D721Med (cell line): ENCODE results near the gene ZNF652.

Experiments
- DNase-seq: peaks from one replicate; pipeline ENCODE4 v3.0.0; 2011; ENCODE audit warnings: low spot score; ENCODE audit not compliant: insufficient read length
- FAIRE-seq: peaks from 2 replicates; lab custom pipeline; 2011; peaks lifted over from hg19 to GRCh38; lab: Jason Lieb, UNC
- TF ChIP-seq, protein P1 (sequence below): IDR thresholded peaks from 2 replicates; pipeline ENCODE4 v1.5.1; 2012; ENCODE audit warnings: mild to moderate bottlenecking, control low read depth; ENCODE audit not compliant: insufficient read depth; ENCODE audit errors: missing control alignments

ZNF652 gene

DNA sequence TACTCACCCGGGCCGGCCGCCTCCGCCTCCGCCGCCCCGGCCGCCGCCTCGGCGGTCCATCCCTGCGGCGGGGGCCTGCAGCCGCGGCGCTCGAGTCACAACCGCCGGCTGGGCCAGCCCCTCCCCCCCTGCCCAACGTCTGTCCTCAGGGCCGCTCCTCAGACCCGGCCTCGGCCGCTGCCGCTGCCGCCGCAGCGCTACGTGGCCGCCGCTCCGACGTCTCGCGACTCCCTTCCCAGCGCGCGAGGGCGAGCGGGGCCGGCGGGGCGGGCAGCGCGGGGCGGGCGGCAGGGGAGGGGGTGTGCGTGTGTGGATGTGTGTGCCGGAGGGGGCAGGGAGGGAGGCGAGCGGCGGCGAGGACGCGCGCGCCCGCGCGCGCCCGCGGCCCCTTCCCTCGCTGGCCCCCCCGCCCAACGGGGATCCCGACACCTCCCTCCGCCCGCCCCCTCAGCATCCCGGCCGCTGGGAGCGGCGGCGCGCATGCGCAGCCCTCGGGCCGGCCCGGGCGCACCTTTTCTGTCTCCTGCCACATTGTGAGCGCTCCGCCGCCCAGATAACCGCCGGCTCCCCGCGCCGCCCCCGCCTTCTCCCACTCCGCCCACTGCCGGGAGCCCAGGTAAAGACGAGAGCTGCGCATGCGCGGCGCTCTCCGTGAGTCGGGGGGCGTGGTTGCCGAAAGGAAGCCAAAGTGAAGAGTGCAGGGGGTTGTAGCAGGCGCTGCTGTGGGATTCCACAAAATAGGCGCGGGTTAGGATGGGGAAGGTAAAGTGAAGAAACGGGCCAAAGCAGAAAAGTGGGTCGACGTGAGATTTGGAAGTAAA, at the start of gene ZNF652:
Gene ZNF652, minus strand, starts transcription at position 349 of the 821 bp plus-strand sequence. CDS start 44,525 bp downstream, outside the sequence.
- FAIRE-seq (no peak), DNase-seq (peak; percentile 93)
- TF ChIP-seq, protein P1, sequence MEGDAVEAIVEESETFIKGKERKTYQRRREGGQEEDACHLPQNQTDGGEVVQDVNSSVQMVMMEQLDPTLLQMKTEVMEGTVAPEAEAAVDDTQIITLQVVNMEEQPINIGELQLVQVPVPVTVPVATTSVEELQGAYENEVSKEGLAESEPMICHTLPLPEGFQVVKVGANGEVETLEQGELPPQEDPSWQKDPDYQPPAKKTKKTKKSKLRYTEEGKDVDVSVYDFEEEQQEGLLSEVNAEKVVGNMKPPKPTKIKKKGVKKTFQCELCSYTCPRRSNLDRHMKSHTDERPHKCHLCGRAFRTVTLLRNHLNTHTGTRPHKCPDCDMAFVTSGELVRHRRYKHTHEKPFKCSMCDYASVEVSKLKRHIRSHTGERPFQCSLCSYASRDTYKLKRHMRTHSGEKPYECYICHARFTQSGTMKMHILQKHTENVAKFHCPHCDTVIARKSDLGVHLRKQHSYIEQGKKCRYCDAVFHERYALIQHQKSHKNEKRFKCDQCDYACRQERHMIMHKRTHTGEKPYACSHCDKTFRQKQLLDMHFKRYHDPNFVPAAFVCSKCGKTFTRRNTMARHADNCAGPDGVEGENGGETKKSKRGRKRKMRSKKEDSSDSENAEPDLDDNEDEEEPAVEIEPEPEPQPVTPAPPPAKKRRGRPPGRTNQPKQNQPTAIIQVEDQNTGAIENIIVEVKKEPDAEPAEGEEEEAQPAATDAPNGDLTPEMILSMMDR = no peak

DNA sequence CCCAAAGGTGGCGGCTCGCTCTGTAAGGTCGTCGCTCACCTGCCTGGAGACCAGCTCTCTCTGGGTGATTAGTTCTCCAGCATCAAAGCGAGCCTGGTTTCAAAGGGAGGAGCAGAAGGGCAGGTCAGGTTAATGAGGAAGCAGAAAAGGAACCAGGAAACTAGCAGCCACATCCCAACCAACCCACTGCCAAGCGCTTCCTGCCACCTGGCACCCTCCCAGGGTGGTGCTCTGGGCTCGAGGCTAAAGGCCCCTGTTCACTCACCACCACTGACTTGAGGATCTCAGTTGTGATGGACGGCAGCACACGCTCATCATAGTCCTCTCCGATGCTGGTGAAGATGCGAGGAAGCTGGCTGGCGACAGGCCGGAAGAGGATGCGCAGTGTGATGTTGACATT, 47.0 kb upstream of the ZNF652 start:
- TF ChIP-seq, protein P1 = no peak
- FAIRE-seq (no peak), DNase-seq (no peak)

DNA sequence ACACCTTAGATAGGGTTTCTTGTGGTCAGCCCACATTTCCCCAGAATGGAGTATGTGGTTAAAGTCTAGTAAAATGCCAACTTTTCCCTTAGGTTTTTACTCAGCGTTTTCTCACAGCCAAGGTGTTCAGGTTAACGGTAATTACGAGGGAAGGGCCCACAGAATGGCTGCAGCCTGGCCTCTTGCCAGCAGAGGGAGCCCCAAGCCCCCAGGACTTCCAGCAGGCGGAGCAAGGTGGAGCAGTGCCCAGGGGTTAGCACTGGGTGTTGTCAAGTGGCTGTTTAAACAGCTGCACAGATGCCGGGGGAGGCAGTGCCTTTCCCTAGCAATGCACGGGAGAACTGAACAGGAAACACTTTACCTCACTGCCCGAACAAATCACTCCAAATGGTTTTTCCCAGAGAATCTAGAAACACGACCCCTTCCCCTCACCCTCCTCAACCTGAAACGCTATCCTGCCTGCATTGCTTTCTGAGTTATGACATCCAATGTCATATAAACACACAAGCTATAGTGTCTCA, 46.0 kb upstream of the ZNF652 start:
- TF ChIP-seq, protein P1 = peak; percentile 76
- FAIRE-seq = no peak
- peak; percentile 78 for DNase-seq

DNA sequence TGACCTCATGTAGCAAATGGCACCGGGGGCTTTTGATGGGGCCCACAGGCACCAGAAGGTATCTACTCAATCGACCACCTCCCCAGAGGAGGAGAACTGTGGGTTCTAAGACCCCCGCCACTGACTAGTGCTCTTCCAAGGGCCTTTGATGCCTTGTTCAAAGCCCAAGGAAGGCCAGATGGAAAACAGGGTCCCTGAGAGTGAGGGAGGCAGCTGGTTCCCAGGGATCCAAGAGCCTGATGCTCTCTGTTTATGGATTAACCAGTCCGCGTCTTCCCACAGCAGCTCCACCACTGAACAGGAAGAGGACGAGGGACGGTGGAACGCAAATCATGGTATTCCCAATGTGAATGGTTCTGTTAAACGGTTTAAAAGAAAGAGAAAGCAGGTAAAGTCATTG, 45.0 kb upstream of the ZNF652 start:
- FAIRE-seq (no peak), DNase-seq (no peak)
- TF ChIP-seq, protein P1 = no peak

DNA sequence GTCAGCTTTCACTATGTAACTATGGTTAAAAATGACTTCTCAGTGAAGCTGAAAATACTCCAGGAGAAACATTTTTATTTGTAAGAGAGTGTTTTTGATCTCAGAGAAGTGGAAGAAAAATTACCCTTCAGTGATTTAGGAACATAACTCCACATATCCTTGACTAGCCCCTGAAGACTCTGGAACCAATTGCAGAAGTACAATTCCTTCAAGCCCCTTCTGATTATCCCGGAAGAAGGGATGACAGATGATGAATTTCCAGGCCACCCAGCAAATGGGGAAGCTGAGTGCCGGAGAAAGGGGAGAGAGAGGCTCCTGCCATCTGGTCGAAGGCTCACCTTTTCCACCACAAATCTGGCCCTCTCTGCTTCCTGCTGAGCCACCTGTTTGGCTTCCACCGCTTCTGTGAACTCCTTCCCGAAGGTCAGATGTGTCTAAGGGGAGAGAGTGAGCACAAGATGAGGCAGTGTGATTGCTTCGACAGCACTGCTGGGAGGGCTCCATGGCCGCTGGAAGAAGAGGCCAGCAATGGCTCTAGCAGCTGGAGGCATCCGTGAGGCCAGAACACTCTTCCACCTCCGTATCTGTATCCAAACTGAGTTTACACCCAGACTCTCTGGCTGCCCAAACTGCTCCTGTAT, 44.5 kb upstream of the ZNF652 start:
- FAIRE-seq = no peak
- DNase-seq = no peak
- TF ChIP-seq, protein P1 = no peak

DNA sequence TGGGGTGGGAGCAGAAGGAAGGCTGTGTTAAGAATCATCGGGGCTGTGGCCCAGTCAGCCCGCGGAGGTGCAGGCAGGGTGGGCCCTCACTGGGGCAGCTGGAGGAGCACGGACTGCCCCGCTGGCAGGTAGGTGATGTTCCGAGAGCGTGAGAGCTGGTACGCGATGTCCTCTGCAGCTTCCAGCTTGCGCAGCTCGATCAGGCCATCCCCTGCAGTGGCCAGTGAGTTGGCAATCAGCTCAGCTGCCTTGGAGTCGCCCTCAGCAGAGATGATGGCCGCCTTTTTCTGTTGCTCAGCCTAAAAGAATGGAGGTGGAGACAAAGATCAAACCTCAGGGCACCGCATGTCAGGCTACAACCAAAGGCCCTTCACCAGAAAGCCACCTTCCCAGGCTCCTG, 42.9 kb upstream of the ZNF652 start:
- TF ChIP-seq, protein P1 = no peak
- FAIRE-seq (no peak), DNase-seq (no peak)
